GM12878 (cell line): ENCODE measurements around the gene SPINT2. TPM values are rescaled to one million over a fixed set of nuclear protein-coding genes. Genes with fewer than 3 reads are reported as not detected.

Source experiments
- ATAC-seq: fragments of 200-7000 bp; cut with Tn5 transposase; 3 replicates; pipeline ENCODE4 v1.9.1; 2020; ENCODE audit warnings: mild to moderate bottlenecking, moderate library complexity
- BruUV-seq: library from RNA; stranded (reverse); fragments of 400-500 nt; replicated peaks from 2 replicates; lab custom pipeline; 2021; lab: Mats Ljungman, UMichigan
- CTCF ChIA-PET: fragments of 300-600 bp; sonication (Branson Sonifier 250); formaldehyde crosslinking; extraction: SDS; loops from one replicate; lab custom pipeline; 2021; ENCODE audit warnings: inconsistent platforms; lab: Yijun Ruan, JAX
- POLR2A ChIA-PET: fragments of 350-600 bp; formaldehyde crosslinking; extraction: SDS; loops from one replicate; lab custom pipeline; 2021; ENCODE audit warnings: inconsistent platforms; lab: Charles Lee
- RAD21 ChIA-PET: fragments of 300-600 bp; sonication (Branson Sonifier 250); formaldehyde crosslinking; loops from one replicate; lab custom pipeline; 2023; ENCODE audit warnings: antibody characterized with exemption; ENCODE audit not compliant: unreplicated experiment; lab: Charles Lee
- SMC1A ChIA-PET: fragments of 300-600 bp; sonication (Branson Sonifier 250); formaldehyde crosslinking; loops from one replicate; lab custom pipeline; 2023; ENCODE audit not compliant: unreplicated experiment, uncharacterized antibody; lab: Charles Lee
- DNase-seq: peaks from one replicate; pipeline ENCODE4 v3.0.0-alpha.2; 2011; ENCODE audit warnings: low read depth, low spot score
- FAIRE-seq: peaks from 3 replicates; lab custom pipeline; 2011; peaks lifted over from hg19 to GRCh38; lab: Jason Lieb, UNC
- H2AFZ ChIP-seq: 2 replicates; pipeline ENCODE4 v1.6.0; 2011; ENCODE audit warnings: low read depth, low read length, control low read depth; ENCODE audit not compliant: control insufficient read depth
- H3K27ac ChIP-seq: 2 replicates; pipeline ENCODE4 v1.5.1; 2011; ENCODE audit warnings: control low read depth; ENCODE audit not compliant: control insufficient read depth, insufficient read depth
- H3K27me3 ChIP-seq, 2 experiments: replicated peaks in 1 of 2; 2 replicates each; pipeline versions ENCODE4 v1.6.0 to v1.6.1; 2011; ENCODE audit warnings: low read length in 1 of 2; ENCODE audit not compliant: control insufficient read depth in 2 of 2, insufficient read depth in 2 of 2
- H3K36me3 ChIP-seq, 2 experiments: 2 replicates each; pipeline ENCODE4 v1.5.1; 2011; ENCODE audit warnings: low read length in 1 of 2; ENCODE audit not compliant: control insufficient read depth in 2 of 2, insufficient read depth in 2 of 2
- H3K4me1 ChIP-seq: 2 replicates; pipeline ENCODE4 v1.6.1; 2011; ENCODE audit warnings: mild to moderate bottlenecking, low read length, moderate library complexity, mixed read lengths; ENCODE audit not compliant: control insufficient read depth, insufficient read depth
- H3K4me2 ChIP-seq: 2 replicates; pipeline ENCODE4 v1.6.0; 2011; ENCODE audit warnings: control low read depth; ENCODE audit not compliant: control insufficient read depth, insufficient read depth
- H3K4me3 ChIP-seq: fragments of 200-600 bp; sonication (generic); 2 replicates; pipeline ENCODE4 v1.5.1; 2016
- H3K79me2 ChIP-seq: 2 replicates; pipeline ENCODE4 v1.6.0; 2011; ENCODE audit warnings: low read length; ENCODE audit not compliant: control insufficient read depth, insufficient read depth
- H3K9ac ChIP-seq: 2 replicates; pipeline ENCODE4 v1.8.0; 2011; ENCODE audit warnings: low read length, control low read depth, mixed read lengths; ENCODE audit not compliant: control insufficient read depth, insufficient read depth
- H3K9me3 ChIP-seq: replicated peaks from 3 replicates; pipeline ENCODE4 v1.5.1; 2011; ENCODE audit warnings: mild to moderate bottlenecking, low read length; ENCODE audit not compliant: control insufficient read depth, insufficient read depth
- H4K20me1 ChIP-seq: 2 replicates; pipeline ENCODE4 v1.6.0; 2011; ENCODE audit not compliant: control insufficient read depth, insufficient read depth
- ATF3 ChIP-seq: IDR thresholded peaks from 2 replicates; pipeline ENCODE4 v1.6.1; 2011; ENCODE audit warnings: low read depth, mild to moderate bottlenecking, low read length, moderate library complexity, borderline replicate concordance; ENCODE audit errors: extremely low read depth
- HDGF ChIP-seq: fragments of 450-650 bp; IDR thresholded peaks from 2 replicates; pipeline ENCODE4 v1.6.1; 2016; ENCODE audit warnings: antibody characterized with exemption
- HSF1 ChIP-seq: fragments of 150-350 bp; IDR thresholded peaks from 2 replicates; pipeline ENCODE4 v1.6.1; 2014; ENCODE audit warnings: mild to moderate bottlenecking, low read depth, low read length
- JUNB ChIP-seq: IDR thresholded peaks from 2 replicates; pipeline ENCODE4 v1.6.1; 2016; ENCODE audit warnings: antibody characterized with exemption, mild to moderate bottlenecking
- SIN3A ChIP-seq: IDR thresholded peaks from 2 replicates; pipeline ENCODE4 v1.6.1; 2012; ENCODE audit warnings: low read depth, low read length, improper control_type of control experiment
- ZBED1 ChIP-seq: IDR thresholded peaks from 2 replicates; pipeline ENCODE4 v1.6.1; 2016; ENCODE audit warnings: borderline replicate concordance
- WGBS: methylation state at CpG from one replicate; pipeline ENCODE4 v1.1.6; 2016; ENCODE audit warnings: low lambda C conversion rate; ENCODE audit not compliant: insufficient replicate concordance, insufficient coverage; ENCODE audit errors: missing lambda C conversion rate; 5-methylcytosine and 5-hydroxymethylcytosine counted together
- in situ Hi-C: fragments of 300-500 bp; cut with MboI; formaldehyde crosslinking; loops from 9 replicates; pipeline ENCODE4 v1.14.3; 2018; ENCODE audit warnings: mixed read lengths
- intact Hi-C: fragments of 100-400 bp; cut with micrococcal nuclease; formaldehyde crosslinking; loops from one replicate; pipeline ENCODE4 v1.14.2; 2022; ENCODE audit not compliant: unreplicated experiment
- polyA plus RNA-seq, 11 experiments: library from polyadenylated mRNA; depleted of rRNA in 4 of 11; unstranded in 6 of 11; stranded (reverse) in 5 of 11; fragments of >200 nt; fragmentation: Nextera tagmentation in 4 of 11; fragmentation: Illumina TruSeq in 1 of 11; extraction: Ambion mirVana in 4 of 11; extraction: Trizol in 1 of 11; gene quantifications; 1 replicate in 1 of 11; 2 replicates in 10 of 11; pipeline versions ENCODE4 v1.2.1 to v1.2.3, GENCODE V29; 2011 to 2016; ENCODE audit warnings: inconsistent platforms in 2 of 11, missing spikeins in 2 of 11, low read depth in 1 of 11
- total RNA-seq, 4 experiments: library from RNA; depleted of rRNA in 3 of 4; stranded (reverse); fragments of >200 nt in 3 of 4; fragmentation: Illumina TruSeq in 1 of 4; extraction: Trizol in 1 of 4; gene quantifications; 2 replicates each; pipeline versions ENCODE4 v1.2.1 to v1.2.3, GENCODE V29; 2013 to 2021
- TF ChIP-seq, protein P1 (sequence below): IDR thresholded peaks from 2 replicates; pipeline ENCODE4 v1.6.1; 2011; ENCODE audit warnings: borderline replicate concordance, low read depth, mild to moderate bottlenecking, moderate library complexity, low read length; ENCODE audit not compliant: insufficient read depth, poor library complexity, severe bottlenecking

SPINT2 gene
- total and polyA plus RNA-seq, 10 of the 15 experiments (the other 5 are each of a cell fraction or from before 2014, with no cell fraction given), result 0.15 to 26.5 (median 17.5) TPM

GRCh38 chr19:38321646-38322196 is 57.3 kb downstream of the SPINT2 start:
- no peak overlapping the region for H3K4me2 ChIP-seq
- no peaks in the 10 kb centered on the region for H3K79me2 ChIP-seq
- no TSS peak for BruUV-seq
- ChIA-PET POLR2A (no interaction called here), SMC1A (no interaction called here), RAD21 (no interaction called here), CTCF (interaction anchor here (1.2 kb wide), 1 partner anchor 14 kb away, joined by 3 read pairs; the partner anchor contains the start of gene CATSPERG)
- H3K4me3 ChIP-seq, result no peak overlapping the region
- no peak overlapping the region for H3K9ac ChIP-seq
- DNase-seq (no peak), ATAC-seq (no peak), FAIRE-seq (no peak)
- intact Hi-C loops, result no loop called here
- no peaks in the 10 kb centered on the region for H3K9me3 ChIP-seq
- no peaks in the 10 kb centered on the region for H3K36me3 ChIP-seq
- 79% methylated on average over 10 of the region's 11 CpGs for WGBS
- no peaks in the 10 kb centered on the region for H3K4me1 ChIP-seq
- H4K20me1 ChIP-seq, result no peaks in the 10 kb centered on the region
- no peaks in the 10 kb centered on the region; a peak in 2 of 4 replicates for H3K27me3 ChIP-seq
- in situ Hi-C loops, result no loop called here
- TF ChIP-seq JUNB, result no peak
- TF ChIP-seq SIN3A, result no peak
- TF ChIP-seq, all 136 proteins: peak for 0
- Histone ChIP-seq H2AFZ (no peak overlapping the region), H3K27ac (no peak overlapping the region)

- no peak overlapping the region for H3K4me2 ChIP-seq
- DNase-seq, result no peak
Measured at GRCh38 chr19:38323291-38323690, 58.9 kb downstream of the SPINT2 start.

More at GRCh38 chr19:38323291-38323690, 58.9 kb downstream of the SPINT2 start:
- 51% methylated on average over 7 of the region's 7 CpGs for WGBS
- Histone ChIP-seq H3K79me2 (no peaks in the 10 kb centered on the region), H3K4me1 (no peaks in the 10 kb centered on the region), H3K9me3 (no peaks in the 10 kb centered on the region), H3K27ac (no peak overlapping the region), H3K4me3 (no peak overlapping the region), H3K9ac (no peak overlapping the region)
- ChIA-PET CTCF (no interaction called here), RAD21 (no interaction called here), SMC1A (no interaction called here), POLR2A (no interaction called here)
- in situ Hi-C loops (no loop called here), intact Hi-C loops (no loop called here)
- BruUV-seq, result no TSS peak
- FAIRE-seq (no peak), ATAC-seq (no peak)
- TF ChIP-seq, protein P1, sequence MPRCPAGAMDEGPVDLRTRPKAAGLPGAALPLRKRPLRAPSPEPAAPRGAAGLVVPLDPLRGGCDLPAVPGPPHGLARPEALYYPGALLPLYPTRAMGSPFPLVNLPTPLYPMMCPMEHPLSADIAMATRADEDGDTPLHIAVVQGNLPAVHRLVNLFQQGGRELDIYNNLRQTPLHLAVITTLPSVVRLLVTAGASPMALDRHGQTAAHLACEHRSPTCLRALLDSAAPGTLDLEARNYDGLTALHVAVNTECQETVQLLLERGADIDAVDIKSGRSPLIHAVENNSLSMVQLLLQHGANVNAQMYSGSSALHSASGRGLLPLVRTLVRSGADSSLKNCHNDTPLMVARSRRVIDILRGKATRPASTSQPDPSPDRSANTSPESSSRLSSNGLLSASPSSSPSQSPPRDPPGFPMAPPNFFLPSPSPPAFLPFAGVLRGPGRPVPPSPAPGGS, result no peak
- no peak for TF ChIP-seq HDGF
- TF ChIP-seq ZBED1, result no peak
- TF ChIP-seq HSF1, result no peak
- no peak for TF ChIP-seq ATF3
- TF ChIP-seq, all 136 proteins: peak for 0
- Histone ChIP-seq H3K36me3 (no peaks in the 10 kb centered on the region; a peak in 1 of 4 replicates), H2AFZ (no peak overlapping the region), H3K27me3 (no peaks in the 10 kb centered on the region; a peak in 2 of 4 replicates), H4K20me1 (no peaks in the 10 kb centered on the region)
